GM23338 (cell line): ENCODE measurements around the gene HDAC9. TPM values are rescaled to one million over a fixed set of nuclear protein-coding genes. Genes with fewer than 3 reads are reported as not detected.

Experiments used
- ATAC-seq: fragments of 200-7000 bp; cut with Tn5 transposase; 3 replicates; pipeline ENCODE4 v1.9.1; 2020
- DNase-seq: peaks from one replicate; pipeline ENCODE4 v3.0.0-alpha.2; 2015; ENCODE audit warnings: low spot score
- H2AFZ ChIP-seq: fragments of 200-600 bp; sonication (generic); 2 replicates; pipeline ENCODE4 v1.8.0; 2016; ENCODE audit warnings: antibody characterized with exemption, mild to moderate bottlenecking, moderate library complexity
- H3F3A ChIP-seq: fragments of 200-600 bp; sonication (generic); replicated peaks from 2 replicates; pipeline ENCODE4 v1.8.0; 2017; ENCODE audit warnings: antibody characterized with exemption, mixed run types, low read depth
- H3K27ac ChIP-seq: fragments of 200-600 bp; sonication (generic); 2 replicates; pipeline ENCODE4 v1.6.1; 2016; ENCODE audit warnings: low read depth
- H3K27me3 ChIP-seq: fragments of 200-600 bp; sonication (generic); 2 replicates; pipeline ENCODE4 v1.8.0; 2016; ENCODE audit warnings: mild to moderate bottlenecking, mixed run types, moderate library complexity; ENCODE audit not compliant: insufficient read depth
- H3K36me3 ChIP-seq: fragments of 200-600 bp; sonication (generic); 2 replicates; pipeline ENCODE4 v1.8.0; 2016; ENCODE audit warnings: mild to moderate bottlenecking; ENCODE audit not compliant: insufficient read depth
- H3K4me1 ChIP-seq: fragments of 200-600 bp; sonication (generic); 2 replicates; pipeline ENCODE4 v1.8.0; 2016; ENCODE audit warnings: mild to moderate bottlenecking, moderate library complexity; ENCODE audit not compliant: insufficient read depth
- H3K4me2 ChIP-seq: fragments of 200-600 bp; sonication (generic); 2 replicates; pipeline ENCODE4 v1.7.1; 2017; ENCODE audit warnings: mixed run types
- H3K4me3 ChIP-seq: fragments of 200-600 bp; sonication (generic); 2 replicates; pipeline ENCODE4 v1.6.1; 2016; ENCODE audit warnings: mixed run types
- H3K79me2 ChIP-seq: fragments of 200-600 bp; sonication (generic); replicated peaks from 2 replicates; pipeline ENCODE4 v1.8.0; 2017; ENCODE audit warnings: mild to moderate bottlenecking; ENCODE audit not compliant: insufficient read depth
- H3K9me2 ChIP-seq: fragments of 200-600 bp; sonication (generic); 2 replicates; pipeline ENCODE4 v1.8.0; 2017; ENCODE audit not compliant: insufficient read depth
- H4K20me1 ChIP-seq: fragments of 200-600 bp; sonication (generic); replicated peaks from 2 replicates; pipeline ENCODE4 v1.8.0; 2017; ENCODE audit warnings: mild to moderate bottlenecking; ENCODE audit not compliant: insufficient read depth
- H3K27ac Mint-ChIP-seq: 2 replicates; pipeline ENCODE4 v1.8.0; 2020; ENCODE audit warnings: inconsistent platforms, mild to moderate bottlenecking, moderate library complexity, mixed read lengths
- H3K27me3 Mint-ChIP-seq: 3 replicates; pipeline ENCODE4 v1.8.0; 2022; ENCODE audit warnings: low read depth, mild to moderate bottlenecking, moderate library complexity, mixed read lengths, inconsistent platforms; ENCODE audit not compliant: insufficient read depth, poor library complexity
- H3K36me3 Mint-ChIP-seq: 3 replicates; pipeline ENCODE4 v1.8.0; 2021; ENCODE audit warnings: low read depth, mild to moderate bottlenecking, inconsistent platforms, moderate library complexity, mixed read lengths
- H3K4me1 Mint-ChIP-seq: 3 replicates; pipeline ENCODE4 v1.8.0; 2020; ENCODE audit warnings: mild to moderate bottlenecking, inconsistent platforms, mixed read lengths
- H3K4me3 Mint-ChIP-seq: 3 replicates; pipeline ENCODE4 v1.8.0; 2021; ENCODE audit warnings: moderate library complexity, mild to moderate bottlenecking, inconsistent platforms, mixed read lengths
- H3K9me3 Mint-ChIP-seq: 3 replicates; pipeline ENCODE4 v1.8.0; 2020; ENCODE audit warnings: moderate library complexity, mild to moderate bottlenecking, inconsistent platforms, mixed read lengths
- CREB1 ChIP-seq: fragments of 250-450 bp; sonication (Bioruptor Pico); IDR thresholded peaks from 2 replicates; pipeline ENCODE4 v1.5.0; 2020; ENCODE audit warnings: low read depth, mild to moderate bottlenecking, moderate library complexity
- CTCF ChIP-seq, 2 experiments: fragments of 200-600 bp in 1 of 2; sonication (generic) in 1 of 2; conservative IDR thresholded peaks; 2 replicates each; pipeline versions ENCODE4 v1.5.1 to v1.6.1; 2016 to 2017; ENCODE audit warnings: antibody characterized with exemption in 2 of 2, low read depth in 2 of 2, mild to moderate bottlenecking in 2 of 2, moderate library complexity in 1 of 2
- ETS1 ChIP-seq: IDR thresholded peaks from 2 replicates; pipeline ENCODE4 v1.6.1; 2016; ENCODE audit warnings: antibody characterized with exemption
- EZH2 ChIP-seq: fragments of 200-600 bp; sonication (generic); IDR thresholded peaks from one replicate; pipeline ENCODE4 v1.8.0; 2017; ENCODE audit warnings: antibody characterized with exemption, mild to moderate bottlenecking, low read depth; ENCODE audit not compliant: unreplicated experiment
- EZH2phosphoT487 ChIP-seq: fragments of 200-600 bp; sonication (generic); IDR thresholded peaks from one replicate; pipeline ENCODE4 v1.8.1; 2018; ENCODE audit warnings: antibody characterized with exemption; ENCODE audit not compliant: unreplicated experiment
- JUNB ChIP-seq: IDR thresholded peaks from one replicate; pipeline ENCODE4 v1.6.1; 2016; ENCODE audit warnings: antibody characterized with exemption; ENCODE audit not compliant: unreplicated experiment
- NANOG ChIP-seq: IDR thresholded peaks from 2 replicates; pipeline ENCODE4 v1.6.1; 2016; ENCODE audit warnings: antibody characterized with exemption, borderline replicate concordance
- POLR2AphosphoS5 ChIP-seq: IDR thresholded peaks from 2 replicates; pipeline ENCODE4 v1.6.1; 2016; ENCODE audit warnings: antibody characterized with exemption, low read depth
- REST ChIP-seq: IDR thresholded peaks from one replicate; pipeline ENCODE4 v1.6.1; 2018; ENCODE audit warnings: antibody characterized with exemption; ENCODE audit not compliant: unreplicated experiment
- STAT1 ChIP-seq: IDR thresholded peaks from one replicate; pipeline ENCODE4 v1.6.1; 2016; ENCODE audit warnings: antibody characterized with exemption; ENCODE audit not compliant: unreplicated experiment
- ZNF114 ChIP-seq: fragments of 250-450 bp; sonication (Bioruptor Pico); IDR thresholded peaks from 2 replicates; pipeline ENCODE4 v1.5.0; 2020; ENCODE audit warnings: mild to moderate bottlenecking, moderate library complexity
- ZNF462 ChIP-seq: fragments of 250-450 bp; sonication (Bioruptor Pico); IDR thresholded peaks from 2 replicates; pipeline ENCODE4 v1.5.0; 2020; ENCODE audit warnings: mild to moderate bottlenecking, moderate library complexity
- polyA plus RNA-seq: library from polyadenylated mRNA; unstranded; fragments of >200 nt; fragmentation: Nextera tagmentation; extraction: Ambion mirVana; gene quantifications from 2 replicates; pipeline ENCODE4 v1.2.1, GENCODE V29; 2016
- total RNA-seq: library from RNA; depleted of rRNA; stranded (reverse); fragments of >200 nt; shearing (Covaris generic); gene quantifications from 2 replicates; pipeline ENCODE4 v1.2.3, GENCODE V29; 2014

Gene HDAC9
- total and polyA plus RNA-seq, 2 experiments from 2014 or later: 8.3 to 18.5 TPM

GRCh38 chr7:18520450-18521235 lies 25.1 kb downstream of the HDAC9 start (continued):
- TF ChIP-seq ZNF462 (CRISPR knock-in tag): no peak

GRCh38 chr7:18521236-18521589 lies 25.7 kb downstream of the HDAC9 start:
- Mint-ChIP-seq H3K9me3 (no peaks in the 10 kb centered on the region), H3K4me1 (peaks cover 19% of the 10 kb centered on the region), H3K4me3 (no peak overlapping the region), H3K27ac (no peak overlapping the region), H3K36me3 (no peaks in the 10 kb centered on the region), H3K27me3 (no peaks in the 10 kb centered on the region)
- Histone ChIP-seq H3K27me3 (no peaks in the 10 kb centered on the region), H4K20me1 (no peaks in the 10 kb centered on the region), H3K27ac (no peak overlapping the region), H2AFZ (no peak overlapping the region), H3K4me3 (no peak overlapping the region), H3K4me1 (peaks cover 2% of the 10 kb centered on the region; the same call in 1 of the 2 replicates), H3F3A (no peaks in the 10 kb centered on the region), H3K9me2 (no peaks in the 10 kb centered on the region), H3K4me2 (no peak overlapping the region), H3K36me3 (no peaks in the 10 kb centered on the region), H3K79me2 (no peaks in the 10 kb centered on the region)
- ATAC-seq: no peak
- no peak for DNase-seq
- no peak for TF ChIP-seq CREB1 (CRISPR knock-in tag)
- TF ChIP-seq NANOG: no peak
- TF ChIP-seq EZH2: no peak
- TF ChIP-seq ETS1: no peak
- TF ChIP-seq EZH2phosphoT487: no peak
- TF ChIP-seq CTCF (conservative IDR thresholded peaks at IDR 0.05; ENCODE audit: low read depth in 2 of 2): no peak
- no peak for TF ChIP-seq POLR2AphosphoS5
- no peak for TF ChIP-seq ZNF114 (CRISPR knock-in tag)
- no peak for TF ChIP-seq REST
- TF ChIP-seq STAT1: no peak
- TF ChIP-seq JUNB: no peak
